BE2C (cell line): Measurements from ENCODE around the gene NEURL1.

ENCODE experiments used
- DNase-seq: peaks from one replicate; pipeline ENCODE4 v3.0.0-alpha.2; 2020
- H3K27me3 ChIP-seq: fragments of 250-450 bp; sonication (Bioruptor Pico); 2 replicates; pipeline ENCODE4 v1.5.1; 2020; ENCODE audit warnings: mild to moderate bottlenecking
- H3K36me3 ChIP-seq: fragments of 250-450 bp; sonication (Bioruptor Pico); 2 replicates; pipeline ENCODE4 v1.5.1; 2020; ENCODE audit warnings: mild to moderate bottlenecking
- H3K4me1 ChIP-seq: fragments of 250-450 bp; sonication (Bioruptor Pico); 2 replicates; pipeline ENCODE4 v1.5.1; 2020
- H3K4me3 ChIP-seq: 2 replicates; pipeline ENCODE4 v1.5.1; 2011; ENCODE audit warnings: low read depth, low read length
- H3K9me3 ChIP-seq: fragments of 250-450 bp; sonication (Bioruptor Pico); 2 replicates; pipeline ENCODE4 v1.5.1; 2020
- TF ChIP-seq, protein P1 (sequence below): IDR thresholded peaks from 2 replicates; pipeline ENCODE4 v1.5.1; 2012; ENCODE audit warnings: mild to moderate bottlenecking, low read depth, low read length

The NEURL1 gene

DNA sequence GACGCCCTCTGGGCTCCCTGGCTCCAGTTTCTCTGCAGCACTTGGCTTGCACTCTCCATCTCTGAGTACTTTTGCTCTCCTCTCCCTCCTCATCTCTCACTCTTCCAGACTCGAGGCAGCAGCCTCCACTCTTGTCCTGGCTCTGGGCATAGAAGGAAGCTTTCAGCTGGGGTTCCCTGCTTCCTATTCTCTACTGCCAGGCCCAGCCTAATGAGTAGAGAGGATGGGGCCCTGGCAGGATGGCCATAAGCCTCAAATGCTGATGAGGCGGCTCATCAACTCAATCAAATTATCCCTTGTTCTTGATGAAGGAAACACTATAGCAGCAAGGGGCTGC, 55.8 kb downstream of the NEURL1 start:
- H3K9me3 ChIP-seq: no peaks in the 10 kb centered on the region
- no peaks in the 10 kb centered on the region for H3K27me3 ChIP-seq
- no peak for DNase-seq

DNA sequence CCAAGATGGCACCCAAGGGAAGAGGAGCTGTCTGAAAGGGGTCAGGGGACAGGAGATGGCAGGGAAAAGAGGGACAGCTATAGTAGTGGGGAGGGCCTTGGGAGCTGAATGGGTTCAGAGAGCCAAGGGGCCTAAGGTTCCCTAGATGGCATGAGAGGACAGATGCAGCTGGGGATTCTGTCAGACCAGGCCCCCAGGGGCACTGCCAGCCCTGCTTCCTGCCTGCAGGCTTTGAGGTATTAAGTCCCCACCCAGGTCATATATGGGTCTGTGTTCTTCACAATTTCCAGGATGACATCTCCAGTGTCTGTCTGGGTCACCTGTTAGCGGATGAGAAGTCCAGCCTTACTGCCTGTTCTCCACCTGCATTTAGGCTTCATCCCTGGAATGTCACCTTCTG, 56.7 kb downstream of the NEURL1 start:
- peaks cover 26% of the 10 kb centered on the region for H3K4me1 ChIP-seq
- H3K9me3 ChIP-seq: no peaks in the 10 kb centered on the region
- H3K36me3 ChIP-seq: no peaks in the 10 kb centered on the region
- TF ChIP-seq, protein P1, sequence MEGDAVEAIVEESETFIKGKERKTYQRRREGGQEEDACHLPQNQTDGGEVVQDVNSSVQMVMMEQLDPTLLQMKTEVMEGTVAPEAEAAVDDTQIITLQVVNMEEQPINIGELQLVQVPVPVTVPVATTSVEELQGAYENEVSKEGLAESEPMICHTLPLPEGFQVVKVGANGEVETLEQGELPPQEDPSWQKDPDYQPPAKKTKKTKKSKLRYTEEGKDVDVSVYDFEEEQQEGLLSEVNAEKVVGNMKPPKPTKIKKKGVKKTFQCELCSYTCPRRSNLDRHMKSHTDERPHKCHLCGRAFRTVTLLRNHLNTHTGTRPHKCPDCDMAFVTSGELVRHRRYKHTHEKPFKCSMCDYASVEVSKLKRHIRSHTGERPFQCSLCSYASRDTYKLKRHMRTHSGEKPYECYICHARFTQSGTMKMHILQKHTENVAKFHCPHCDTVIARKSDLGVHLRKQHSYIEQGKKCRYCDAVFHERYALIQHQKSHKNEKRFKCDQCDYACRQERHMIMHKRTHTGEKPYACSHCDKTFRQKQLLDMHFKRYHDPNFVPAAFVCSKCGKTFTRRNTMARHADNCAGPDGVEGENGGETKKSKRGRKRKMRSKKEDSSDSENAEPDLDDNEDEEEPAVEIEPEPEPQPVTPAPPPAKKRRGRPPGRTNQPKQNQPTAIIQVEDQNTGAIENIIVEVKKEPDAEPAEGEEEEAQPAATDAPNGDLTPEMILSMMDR: no peak
- H3K4me3 ChIP-seq: no peak overlapping the region
- H3K27me3 ChIP-seq: no peaks in the 10 kb centered on the region
- no peak for DNase-seq

More for the DNA sequence above, 55.8 kb downstream of the NEURL1 start:
- H3K4me3 ChIP-seq: no peak overlapping the region
- TF ChIP-seq, protein P1: no peak
- peaks cover 24% of the 10 kb centered on the region for H3K4me1 ChIP-seq
- no peaks in the 10 kb centered on the region for H3K36me3 ChIP-seq

DNA sequence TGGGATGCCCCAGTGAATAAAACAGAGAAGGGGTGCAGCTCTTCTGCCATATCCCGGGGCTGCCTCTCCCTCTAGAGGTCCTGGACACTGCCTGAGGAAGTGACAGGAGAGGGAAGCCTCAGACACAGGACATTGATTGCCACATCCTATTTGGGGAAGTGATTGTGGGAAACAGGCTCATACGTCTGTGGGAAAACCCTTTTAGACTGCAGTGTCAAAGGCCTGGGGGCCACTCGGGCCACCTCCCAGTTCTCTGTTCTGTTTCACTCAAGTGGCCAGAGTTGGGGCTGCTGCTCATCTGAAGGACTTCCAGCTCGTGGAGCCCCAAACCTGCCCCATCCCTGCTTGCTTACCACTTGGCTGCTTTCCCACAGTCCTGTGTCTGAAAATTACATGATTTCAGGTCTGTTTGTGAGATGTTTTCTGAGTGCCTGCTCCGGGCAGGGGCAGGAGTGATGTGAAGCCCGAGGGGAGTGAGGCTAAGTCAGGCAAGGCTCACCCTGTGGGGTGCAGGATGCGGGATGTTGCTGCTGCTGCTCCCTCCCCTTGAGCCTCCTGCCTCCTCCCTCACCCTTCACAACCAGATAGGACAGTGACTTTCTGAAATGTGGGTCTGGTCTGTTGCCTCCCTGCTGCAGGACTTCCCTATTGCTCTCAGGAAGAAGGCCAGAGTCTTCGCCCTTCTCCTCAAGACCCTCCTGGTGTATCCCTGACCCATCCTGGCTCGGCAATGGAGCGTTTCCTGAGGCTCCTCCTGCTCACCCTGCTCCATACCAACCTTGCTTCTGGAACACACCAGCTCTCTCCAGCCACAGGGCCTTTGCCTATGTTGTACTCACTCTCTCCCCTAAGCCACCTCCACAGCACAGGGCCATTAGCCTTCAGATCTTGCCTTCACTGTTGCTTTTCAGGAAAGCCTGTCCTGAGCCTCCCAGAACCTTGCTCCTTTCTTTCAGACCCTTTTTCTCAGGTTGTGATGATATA, 58.4 kb downstream of the NEURL1 start:
- Histone ChIP-seq H3K4me3 (no peak overlapping the region), H3K36me3 (no peaks in the 10 kb centered on the region), H3K9me3 (no peaks in the 10 kb centered on the region), H3K4me1 (peaks cover 25% of the 10 kb centered on the region), H3K27me3 (no peaks in the 10 kb centered on the region)
- DNase-seq: no peak
- TF ChIP-seq, protein P1: no peak

DNA sequence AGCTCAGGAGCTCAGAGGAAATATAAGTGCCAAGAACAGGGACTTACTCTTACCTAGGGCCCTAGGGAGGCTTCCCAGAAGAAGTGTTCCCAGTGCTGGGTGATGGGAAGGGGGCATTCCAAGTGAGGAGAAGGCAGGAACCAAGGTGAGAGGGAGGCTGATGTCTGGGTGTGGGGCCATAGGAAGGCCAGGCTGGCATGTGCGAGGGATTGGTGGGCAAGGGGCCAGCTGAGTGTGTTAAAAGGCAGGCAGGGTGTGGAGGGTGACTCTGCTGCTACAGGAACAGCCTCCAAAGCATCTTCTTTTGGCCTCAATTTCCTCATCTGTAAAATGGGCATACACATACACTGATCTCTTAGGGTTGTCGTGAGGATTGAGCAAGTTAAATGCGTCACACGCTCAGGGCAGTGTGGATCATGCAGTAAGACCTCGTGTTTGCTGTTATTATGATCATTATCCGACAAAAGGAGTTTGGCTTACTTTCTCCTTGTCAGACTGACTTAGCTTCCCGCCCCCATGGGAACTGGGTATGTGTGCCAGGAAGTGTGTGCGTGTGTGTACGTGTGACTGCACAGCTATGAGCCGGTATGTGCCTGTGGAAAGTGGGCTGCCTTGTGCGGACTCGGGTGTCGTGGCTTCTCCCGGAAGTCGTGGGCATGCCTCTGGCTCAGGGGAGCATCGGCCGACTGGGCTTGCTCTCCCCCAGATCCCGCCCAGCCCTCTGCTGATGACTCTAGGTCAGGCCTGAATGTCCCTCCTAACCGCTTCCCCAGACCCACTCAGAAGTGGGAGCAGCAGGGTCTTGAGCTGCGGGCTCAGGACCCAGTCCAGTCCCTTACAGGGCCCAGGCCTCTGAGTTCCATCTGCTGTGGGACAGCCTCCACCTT, 59.6 kb downstream of the NEURL1 start:
- H3K27me3 ChIP-seq: no peaks in the 10 kb centered on the region

DNA sequence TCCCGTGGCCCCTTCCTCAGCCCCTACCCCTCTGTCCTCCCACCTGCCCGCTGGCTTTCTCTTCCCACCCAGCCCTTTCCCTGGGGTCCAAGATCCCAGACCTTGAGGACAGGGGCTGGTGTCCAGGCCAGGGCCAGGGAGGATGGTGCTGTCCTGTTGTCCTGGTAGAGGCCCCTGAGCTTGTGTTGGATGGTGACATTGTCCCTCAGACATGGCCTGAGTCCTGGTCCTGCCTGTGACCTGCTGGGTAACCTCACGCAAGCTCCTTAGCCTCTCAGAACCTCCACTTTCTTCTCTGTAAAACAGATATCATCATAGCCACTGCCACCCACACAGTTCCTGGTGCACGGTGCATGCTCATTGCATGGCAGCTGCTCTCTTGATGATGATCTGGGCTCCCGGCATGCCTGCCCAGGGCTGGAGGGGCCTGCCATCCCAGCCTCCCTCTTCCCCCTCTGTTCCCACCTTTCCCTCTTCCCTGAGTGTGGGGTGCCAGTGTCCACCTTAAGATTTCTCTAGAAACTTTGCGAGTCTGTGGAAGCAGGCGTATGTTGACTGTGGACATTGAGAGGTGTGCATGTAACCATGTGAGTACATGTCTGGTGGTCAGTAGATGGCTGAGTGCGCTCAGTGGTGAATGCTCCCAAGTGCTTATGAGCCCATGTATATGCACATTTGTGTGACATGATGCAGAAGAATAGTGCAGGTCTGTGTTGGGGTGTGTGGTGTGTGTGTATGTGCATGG, 60.4 kb downstream of the NEURL1 start:
- Histone ChIP-seq H3K36me3 (no peaks in the 10 kb centered on the region), H3K9me3 (no peaks in the 10 kb centered on the region), H3K27me3 (no peaks in the 10 kb centered on the region), H3K4me3 (no peak overlapping the region), H3K4me1 (peaks cover 12% of the 10 kb centered on the region)
- TF ChIP-seq, protein P1: no peak
- DNase-seq: no peak

More for the DNA sequence above, 59.6 kb downstream of the NEURL1 start:
- H3K4me1 ChIP-seq: peaks cover 13% of the 10 kb centered on the region
- no peaks in the 10 kb centered on the region for H3K9me3 ChIP-seq
- TF ChIP-seq, protein P1: no peak
- H3K4me3 ChIP-seq: no peak overlapping the region
- no peaks in the 10 kb centered on the region for H3K36me3 ChIP-seq
- DNase-seq: no peak
